K562 (cell line): ENCODE measurements around the gene MAD1L1. TPM values are rescaled to one million over a fixed set of nuclear protein-coding genes. Genes with fewer than 3 reads are reported as not detected.

Experiments used
- ATAC-seq: fragments of 200-7000 bp; cut with Tn5 transposase; 3 replicates; pipeline ENCODE4 v1.9.1; 2020; ENCODE audit warnings: moderate library complexity
- BruUV-seq: library from RNA; stranded (reverse); fragments of 400-500 nt; replicated peaks from 2 replicates; lab custom pipeline; 2021; lab: Mats Ljungman, UMichigan
- CTCF ChIA-PET: fragments of 300-600 bp; formaldehyde crosslinking; extraction: SDS; loops from one replicate; lab custom pipeline; 2021; ENCODE audit warnings: low intra/inter-chr PET ratio; lab: Yijun Ruan, JAX
- POLR2A ChIA-PET: fragments of 300-600, 350-650 bp; sonication (Branson Sonifier 250); formaldehyde crosslinking; extraction: SDS; loops from one replicate; lab custom pipeline; 2021; ENCODE audit warnings: antibody characterized with exemption, inconsistent platforms; lab: Yijun Ruan, JAX
- DNase-seq, 4 experiments: peaks; one replicate each; pipeline versions ENCODE4 v3.0.0 to v3.0.0-alpha.2; 2011 to 2018; ENCODE audit warnings: low spot score in 3 of 4, mixed read lengths in 3 of 4; ENCODE audit errors: extremely low read depth in 1 of 4
- FAIRE-seq: peaks from 2 replicates; lab custom pipeline; 2011; peaks lifted over from hg19 to GRCh38; lab: Jason Lieb, UNC
- H2AFZ ChIP-seq: 2 replicates; pipeline ENCODE4 v1.6.0; 2011; ENCODE audit warnings: low read depth, low read length, control low read depth, inconsistent platforms
- H3K27ac ChIP-seq: fragments of 200-600 bp; 3 replicates; pipeline ENCODE4 v1.8.0; 2011; ENCODE audit warnings: low read depth, mild to moderate bottlenecking, control low read depth, inconsistent platforms, low read length, moderate library complexity, mixed read lengths; ENCODE audit errors: extremely low read depth
- H3K27me3 ChIP-seq, 2 experiments: fragments of 300-600 bp in 1 of 2; 2 replicates in 1 of 2; 3 replicates in 1 of 2; pipeline versions ENCODE4 v1.6.0 to v1.8.0; 2011; ENCODE audit warnings: inconsistent platforms in 2 of 2, low read length in 2 of 2, mild to moderate bottlenecking in 1 of 2, mixed read lengths in 1 of 2, moderate library complexity in 1 of 2; ENCODE audit not compliant: control insufficient read depth in 2 of 2, insufficient read depth in 2 of 2
- H3K36me3 ChIP-seq: fragments of 300-600 bp; 3 replicates; pipeline ENCODE4 v1.8.0; 2011; ENCODE audit warnings: mild to moderate bottlenecking, low read length, inconsistent platforms; ENCODE audit not compliant: control insufficient read depth, insufficient read depth
- H3K4me1 ChIP-seq, 2 experiments: fragments of 200-600 bp in 1 of 2; replicated peaks in 1 of 2; 2 replicates in 1 of 2; 3 replicates in 1 of 2; pipeline versions ENCODE4 v1.5.1 to v1.8.0; 2011; ENCODE audit warnings: inconsistent platforms in 2 of 2, low read length in 2 of 2, mild to moderate bottlenecking in 1 of 2, mixed read lengths in 1 of 2, moderate library complexity in 1 of 2; ENCODE audit not compliant: control insufficient read depth in 2 of 2, insufficient read depth in 2 of 2
- H3K4me2 ChIP-seq: 2 replicates; pipeline ENCODE4 v1.6.1; 2011; ENCODE audit warnings: low read length, control low read depth, inconsistent platforms, mixed read lengths; ENCODE audit not compliant: insufficient read depth
- H3K4me3 ChIP-seq: fragments of 200-600 bp; sonication (generic), shearing (Covaris generic); 2 replicates; pipeline ENCODE4 v1.5.1; 2016; ENCODE audit warnings: control low read depth, inconsistent platforms
- H3K79me2 ChIP-seq: fragments of 200-600 bp; 3 replicates; pipeline ENCODE4 v1.8.0; 2011; ENCODE audit warnings: low read length, inconsistent platforms; ENCODE audit not compliant: control insufficient read depth, insufficient read depth
- H3K9ac ChIP-seq, 2 experiments: 2 replicates each; pipeline versions ENCODE4 v1.6.0 to v1.6.1; 2011; ENCODE audit warnings: low read depth in 2 of 2, low read length in 2 of 2, control low read depth in 1 of 2, inconsistent platforms in 1 of 2, mild to moderate bottlenecking in 1 of 2, mixed read lengths in 1 of 2; ENCODE audit not compliant: insufficient read depth in 1 of 2
- H3K9me1 ChIP-seq: one replicate; pipeline ENCODE4 v1.6.0; 2011; ENCODE audit warnings: inconsistent platforms, mild to moderate bottlenecking, low read length, moderate library complexity; ENCODE audit not compliant: control insufficient read depth, insufficient read depth
- H3K9me3 ChIP-seq: replicated peaks from 2 replicates; pipeline ENCODE4 v1.5.1; 2011; ENCODE audit warnings: low read depth, low read length, inconsistent platforms; ENCODE audit not compliant: control insufficient read depth, insufficient read depth
- H4K20me1 ChIP-seq: replicated peaks from 2 replicates; pipeline ENCODE4 v1.6.1; 2011; ENCODE audit warnings: low read length, inconsistent platforms, mixed read lengths; ENCODE audit not compliant: control insufficient read depth, insufficient read depth
- CHD4 ChIP-seq: fragments of 200-600 bp; sonication (generic); IDR thresholded peaks from 3 replicates; pipeline ENCODE4 v1.6.1; 2012; ENCODE audit warnings: low read depth, mild to moderate bottlenecking, mixed read lengths, low read length, inconsistent platforms; ENCODE audit not compliant: insufficient read depth, insufficient replicate concordance, poor library complexity, severe bottlenecking
- KLF10 ChIP-seq: fragments of 250-450 bp; sonication (Bioruptor Pico); IDR thresholded peaks from 2 replicates; pipeline ENCODE4 v1.6.1; 2021; ENCODE audit warnings: matching md5 sums
- POLR2G ChIP-seq: fragments of 200-400 bp; formaldehyde crosslinking; IDR thresholded peaks from 2 replicates; pipeline ENCODE4 v1.6.1; 2017; ENCODE audit warnings: low read depth, mild to moderate bottlenecking, antibody characterized with exemption, low read length, moderate library complexity
- RFX1 ChIP-seq: fragments of 450-650 bp; IDR thresholded peaks from 2 replicates; pipeline ENCODE4 v1.6.1; 2016; ENCODE audit warnings: mild to moderate bottlenecking, moderate library complexity
- RFX7 ChIP-seq: fragments of 250-450 bp; sonication (Bioruptor Pico); IDR thresholded peaks from 2 replicates; pipeline ENCODE4 v1.5.1; 2021; ENCODE audit warnings: mild to moderate bottlenecking
- ZNF174 ChIP-seq: fragments of 250-450 bp; sonication (Bioruptor Pico); IDR thresholded peaks from 2 replicates; pipeline ENCODE4 v1.4.0; 2020; ENCODE audit warnings: mild to moderate bottlenecking
- ZNF584 ChIP-seq: fragments of 200-800 bp; sonication (Bioruptor generic); IDR thresholded peaks from 2 replicates; pipeline ENCODE4 v1.6.1; 2016; ENCODE audit warnings: low read depth, mild to moderate bottlenecking, missing genetic modification characterization, missing compliant biosample characterization
- WGBS: fragments of 100-300 bp; shearing (Covaris generic); methylation state at CpG from one replicate; pipeline ENCODE4 v1.1.6; 2016; ENCODE audit warnings: low coverage, mixed read lengths; ENCODE audit not compliant: insufficient coverage; ENCODE audit errors: missing lambda C conversion rate; 5-methylcytosine and 5-hydroxymethylcytosine counted together
- in situ Hi-C: fragments of 300-500 bp; cut with MboI; formaldehyde crosslinking; loops from 4 replicates; pipeline ENCODE4 v1.15.0; 2018; ENCODE audit warnings: inconsistent platforms, mixed read lengths
- intact Hi-C: fragments of 100-400 bp; cut with micrococcal nuclease; formaldehyde crosslinking; loops from 2 replicates; pipeline ENCODE4 v1.14.2; 2022
- polyA plus RNA-seq, 8 experiments: library from polyadenylated mRNA; depleted of rRNA in 4 of 8; stranded (reverse) in 5 of 8; unstranded in 3 of 8; fragments of >200 nt; fragmentation: Nextera tagmentation in 2 of 8; fragmentation: Illumina TruSeq in 1 of 8; extraction: Ambion mirVana in 2 of 8; extraction: Trizol in 1 of 8; gene quantifications; 2 replicates each; pipeline versions ENCODE4 v1.2.1 to v1.2.3, GENCODE V29; 2011 to 2014; ENCODE audit warnings: inconsistent platforms in 1 of 8, missing spikeins in 1 of 8
- total RNA-seq, 7 experiments: library from RNA; depleted of rRNA in 6 of 7; stranded (reverse); fragments of >200 nt in 6 of 7; fragmentation: Illumina TruSeq in 2 of 7; extraction: Trizol in 2 of 7; gene quantifications; 2 replicates each; pipeline versions ENCODE4 v1.2.1 to v1.2.3, GENCODE V29; 2011 to 2021; ENCODE audit warnings: low replicate concordance in 1 of 7

MAD1L1 gene
- total and polyA plus RNA-seq, 9 of the 15 experiments (the other 6 are each of a cell fraction or from before 2014, with no cell fraction given) = 1.7 to 89.7 (median 18.0) TPM

- Histone ChIP-seq H3K9ac (peak overlapping the region in 1 of 2 experiments; percentile 32; a peak in 1 of 4 replicates), H3K9me1 (no peaks in the 10 kb centered on the region), H2AFZ (no peak overlapping the region), H3K9me3 (no peaks in the 10 kb centered on the region), H3K4me3 (no peak overlapping the region), H3K79me2 (no peaks in the 10 kb centered on the region), H3K27ac (no peak overlapping the region), H3K36me3 (peaks cover 12% of the 10 kb centered on the region; the same call in 1 of the 3 replicates), H3K27me3 (no peaks in the 10 kb centered on the region), H3K4me1 (peaks cover 0 to 71% of the 10 kb centered on the region in 2 experiments; a peak in 2 of 5 replicates), H4K20me1 (no peaks in the 10 kb centered on the region), H3K4me2 (no peak overlapping the region)
- TF ChIP-seq POLR2G (0 out of 2 replicates have a peak, but pooled peaks have one; percentile 5), RFX1 (no peak)
- DNase-seq = no peak
- POLR2A ChIA-PET = no interaction called here
- CTCF ChIA-PET = no interaction called here
- no TSS peak for BruUV-seq
- FAIRE-seq = no peak
- WGBS = 89% methylated on average over 13 of the region's 17 CpGs
- in situ Hi-C loops = no loop called here
- intact Hi-C loops = no loop called here
- ATAC-seq = no peak
Observed at GRCh38 chr7:2011266-2012043, 221.3 kb downstream of the MAD1L1 start.

DNA sequence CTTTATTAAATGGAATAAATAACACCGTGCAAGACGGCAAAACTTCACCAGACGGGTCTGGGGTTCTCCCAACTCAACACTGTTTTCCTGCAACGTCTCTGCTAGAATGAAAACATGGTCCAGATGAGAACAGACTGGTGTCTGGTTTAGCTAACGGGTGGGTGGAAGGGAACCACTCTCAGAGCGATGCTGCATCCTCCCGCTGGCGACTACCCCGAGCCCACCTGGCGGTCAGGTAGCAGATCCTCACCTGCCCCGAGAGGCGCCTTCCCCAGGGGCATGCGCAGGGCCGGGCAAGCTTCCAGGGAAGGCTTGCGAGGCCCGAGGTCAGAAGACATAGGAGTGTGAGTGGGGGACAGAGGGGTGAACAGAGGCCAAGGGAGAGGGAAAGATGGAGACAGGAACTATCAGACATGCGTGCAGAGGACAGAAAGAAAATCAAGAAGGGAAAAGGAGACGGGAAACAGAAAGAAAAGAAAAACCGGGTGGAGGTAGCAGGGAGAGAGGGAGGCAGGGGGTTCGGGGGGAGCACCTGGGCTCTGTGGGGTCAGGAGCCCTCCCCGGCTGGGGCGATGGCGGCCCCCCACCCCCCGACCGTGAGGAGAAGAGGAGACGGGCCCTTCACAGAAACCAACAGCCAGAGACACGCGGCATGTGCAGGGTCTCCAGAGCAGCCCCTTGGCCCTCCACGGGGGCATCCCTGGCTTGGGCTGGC, 222.0 kb downstream of the MAD1L1 start:
- CTCF ChIA-PET = no interaction called here
- Histone ChIP-seq H4K20me1 (no peaks in the 10 kb centered on the region), H3K36me3 (peaks cover 12% of the 10 kb centered on the region; the same call in 1 of the 3 replicates), H3K4me2 (no peak overlapping the region), H2AFZ (no peak overlapping the region), H3K9ac (peak overlapping the region in 1 of 2 experiments; percentile 32; a peak in 1 of 4 replicates), H3K27me3 (no peaks in the 10 kb centered on the region), H3K79me2 (no peaks in the 10 kb centered on the region), H3K4me1 (peaks cover 0 to 66% of the 10 kb centered on the region in 2 experiments; a peak in 2 of 5 replicates), H3K9me3 (no peaks in the 10 kb centered on the region), H3K9me1 (no peaks in the 10 kb centered on the region), H3K27ac (no peak overlapping the region), H3K4me3 (no peak overlapping the region)
- intact Hi-C loops = no loop called here
- DNase-seq (no peak), FAIRE-seq (no peak), ATAC-seq (no peak)
- TF ChIP-seq ZNF174 (CRISPR knock-in tag) = no peak
- TF ChIP-seq POLR2G = 0 out of 2 replicates have a peak, but pooled peaks have one; percentile 13
- no peak for TF ChIP-seq KLF10 (CRISPR knock-in tag)
- no peak for TF ChIP-seq CHD4
- no peak for TF ChIP-seq ZNF584 (CRISPR knock-in tag)
- TF ChIP-seq RFX7 (CRISPR knock-in tag) = no peak
- in situ Hi-C loops = no loop called here
- no TSS peak for BruUV-seq
- WGBS = 83% methylated on average over 21 of the region's 29 CpGs
- POLR2A ChIA-PET = no interaction called here
